Adrenal gland (tissue), 12 donors: ENCODE measurements around the gene SSH2. TPM values are rescaled to one million over a fixed set of nuclear protein-coding genes. Genes with fewer than 3 reads are reported as not detected.
"Not testable (repeated sequence)": the region's sequence is repeated elsewhere in the genome, so short reads cannot be mapped to it uniquely, and the experiment has no call there.

ENCODE experiments used
- DNase-seq, 7 donors: peaks; one replicate each; pipeline ENCODE4 v3.0.0-alpha.2; 2019 to 2020
- H3K27ac ChIP-seq, 5 donors: fragments of 200-600 bp; sonication (generic) in 4 of 5; 1 replicate in 3 of 5; 2 replicates in 2 of 5; pipeline versions ENCODE4 v1.5.1 to v1.8.0; 2016 to 2020; ENCODE audit warnings: mild to moderate bottlenecking in 1 of 5
- H3K27me3 ChIP-seq: fragments of 200-600 bp; 2 replicates; pipeline ENCODE4 v1.8.0; 2021
- H3K36me3 ChIP-seq, 2 donors: fragments of 200-600 bp; replicated peaks in 1 of 2; 1 replicate in 1 of 2; 2 replicates in 1 of 2; pipeline versions ENCODE4 v1.5.1 to v1.8.0; 2018 to 2022
- H3K4me1 ChIP-seq, 2 donors: fragments of 200-600 bp; replicated peaks in 1 of 2; 1 replicate in 1 of 2; 2 replicates in 1 of 2; pipeline versions ENCODE4 v1.5.1 to v1.8.0; 2018 to 2021
- H3K4me3 ChIP-seq, 4 donors: fragments of 200-600 bp; sonication (generic) in 3 of 4; one replicate each; pipeline ENCODE4 v1.5.1; 2016 to 2018
- H3K9me3 ChIP-seq, 3 donors: fragments of 200-600 bp; sonication (generic) in 1 of 3; replicated peaks in 1 of 3; 1 replicate in 2 of 3; 2 replicates in 1 of 3; pipeline versions ENCODE4 v1.5.1 to v1.8.0; 2016 to 2021
- CTCF ChIP-seq, 6 experiments: fragments of 450-650 bp in 4 of 6; fragments of 200-600 bp in 2 of 6; sonication (generic) in 1 of 6; IDR thresholded peaks; 1 replicate in 5 of 6; 2 replicates in 1 of 6; pipeline versions ENCODE4 v1.5.1 to v1.8.0; 2016 to 2021; ENCODE audit warnings: antibody characterized with exemption in 6 of 6, mild to moderate bottlenecking in 2 of 6, moderate library complexity in 1 of 6
- POLR2A ChIP-seq, 2 donors: fragments of 450-650 bp; IDR thresholded peaks; one replicate each; pipeline ENCODE4 v1.6.1; 2017; ENCODE audit warnings: antibody characterized with exemption in 2 of 2, mild to moderate bottlenecking in 2 of 2, moderate library complexity in 1 of 2
- WGBS, 4 donors: extraction: QIAGEN DNeasy Blood & Tissue Kit in 2 of 4; methylation state at CpG; one replicate each; pipeline versions ENCODE4 v1.1.5 to v1.1.7; 2013 to 2017; 5-methylcytosine and 5-hydroxymethylcytosine counted together
- intact Hi-C, 2 donors: fragments of 100-400 bp; cut with DNase I; formaldehyde crosslinking; loops; one replicate each; pipeline versions ENCODE4 v1.14.1 to v1.15.0; 2022 to 2023
- polyA plus RNA-seq, 3 donors: library from polyadenylated mRNA; stranded (reverse); fragments of 200-250 nt in 2 of 3; fragments of 350-450 nt in 1 of 3; fragmentation: Illumina TruSeq in 1 of 3; extraction: RNeasy Lipid Tissue Mini Kit (QIAGEN cat#74804) in 1 of 3; gene quantifications; one replicate each; pipeline ENCODE4 v1.2.3, GENCODE V29; 2013 to 2014
- total RNA-seq, 9 donors: library from RNA; depleted of rRNA in 4 of 9; stranded (reverse); fragments of >200 nt in 4 of 9; fragments of 120-200 nt in 1 of 9; fragmentation: NEBNext Ultra II Directional in 1 of 9; extraction: Animal tissue kit (Norgen Biotek cat#: 25700) in 1 of 9; gene quantifications; one replicate each; pipeline versions ENCODE4 v1.1.0 to v1.2.4, GENCODE V29; 2013 to 2023
- donor health status: healthy with polysubstance abuse.
- donor health status: Bipolar disorder and iron deficiency.
- donor health status: DM: yes; HTN: yes; CAD: no.
- donor health status: DM: no; HTN: no; CAD: no.
- donor health status: DM: no; HTN: no; CAD: no.
- donor health status: DM: yes; HTN: yes; CAD: no.

SSH2 gene
- total and polyA plus RNA-seq, 12 donors = 7.6 to 35.8 (median 20.8) TPM

- H3K4me3 ChIP-seq = no peak overlapping the region
- no peak overlapping the region for H3K27ac ChIP-seq
- H3K27me3 ChIP-seq = no peaks in the 10 kb centered on the region
- no peaks in the 10 kb centered on the region for H3K9me3 ChIP-seq
- DNase-seq = no peak
- intact Hi-C loops = no loop called here
- WGBS, 4 donors = 85 to 97% (median 93%) methylated on average over 1 of the region's 1 CpG
- H3K4me1 ChIP-seq = no peaks in the 10 kb centered on the region
- no peak for TF ChIP-seq CTCF (IDR thresholded peaks at IDR 0.05)
- no peaks in the 10 kb centered on the region for H3K36me3 ChIP-seq
Observed at GRCh38 chr17:29864615-29865014, 65.4 kb downstream of the SSH2 start.

GRCh38 chr17:29864123-29864522 lies 65.9 kb downstream of the SSH2 start:
- H3K36me3 ChIP-seq, intact Hi-C loops, H3K27ac ChIP-seq, DNase-seq, H3K27me3 ChIP-seq, H3K4me1 ChIP-seq, H3K9me3 ChIP-seq, H3K4me3 ChIP-seq: not testable (repeated sequence)
- 95 to 98% (median 98%) methylated on average over 4 of the region's 4 CpGs for WGBS, 4 donors

GRCh38 chr17:29862951-29863350 lies 67.1 kb downstream of the SSH2 start:
- Histone ChIP-seq H3K36me3 (no peaks in the 10 kb centered on the region), H3K9me3 (no peaks in the 10 kb centered on the region), H3K4me3 (no peak overlapping the region), H3K27ac (no peak overlapping the region), H3K4me1 (no peaks in the 10 kb centered on the region), H3K27me3 (no peaks in the 10 kb centered on the region)
- intact Hi-C loops = no loop called here
- no peak for DNase-seq
- TF ChIP-seq POLR2A (IDR thresholded peaks at IDR 0.05) = no peak
- no peak for TF ChIP-seq CTCF (IDR thresholded peaks at IDR 0.05)

GRCh38 chr17:29862127-29862526 lies 67.9 kb downstream of the SSH2 start:
- Histone ChIP-seq H3K36me3 (no peaks in the 10 kb centered on the region), H3K27me3 (no peaks in the 10 kb centered on the region), H3K9me3 (no peaks in the 10 kb centered on the region), H3K27ac (no peak overlapping the region), H3K4me3 (no peak overlapping the region), H3K4me1 (no peaks in the 10 kb centered on the region)
- TF ChIP-seq POLR2A (IDR thresholded peaks at IDR 0.05) (no peak), CTCF (IDR thresholded peaks at IDR 0.05) (no peak)
- intact Hi-C loops = no loop called here
- DNase-seq = no peak

GRCh38 chr17:29859445-29859844 lies 70.6 kb downstream of the SSH2 start:
- H3K9me3 ChIP-seq, H3K4me3 ChIP-seq, H3K27ac ChIP-seq, H3K4me1 ChIP-seq, H3K36me3 ChIP-seq, DNase-seq, intact Hi-C loops, H3K27me3 ChIP-seq: not testable (repeated sequence)
- 73 to 88% (median 76%) methylated on average over 4 of the region's 4 CpGs for WGBS, 4 donors
